Measurements from ENCODE around the gene ATP13A2. TPM values are rescaled to one million over a fixed set of nuclear protein-coding genes. Genes with fewer than 3 reads are reported as not detected.
A peak's percentile ranks its signal among the peaks of the same experiment; 100 is the strongest.

Gene ATP13A2
- total and polyA plus RNA-seq, 2 donors from 2014 or later = 23.8 to 38.6 TPM

DNA sequence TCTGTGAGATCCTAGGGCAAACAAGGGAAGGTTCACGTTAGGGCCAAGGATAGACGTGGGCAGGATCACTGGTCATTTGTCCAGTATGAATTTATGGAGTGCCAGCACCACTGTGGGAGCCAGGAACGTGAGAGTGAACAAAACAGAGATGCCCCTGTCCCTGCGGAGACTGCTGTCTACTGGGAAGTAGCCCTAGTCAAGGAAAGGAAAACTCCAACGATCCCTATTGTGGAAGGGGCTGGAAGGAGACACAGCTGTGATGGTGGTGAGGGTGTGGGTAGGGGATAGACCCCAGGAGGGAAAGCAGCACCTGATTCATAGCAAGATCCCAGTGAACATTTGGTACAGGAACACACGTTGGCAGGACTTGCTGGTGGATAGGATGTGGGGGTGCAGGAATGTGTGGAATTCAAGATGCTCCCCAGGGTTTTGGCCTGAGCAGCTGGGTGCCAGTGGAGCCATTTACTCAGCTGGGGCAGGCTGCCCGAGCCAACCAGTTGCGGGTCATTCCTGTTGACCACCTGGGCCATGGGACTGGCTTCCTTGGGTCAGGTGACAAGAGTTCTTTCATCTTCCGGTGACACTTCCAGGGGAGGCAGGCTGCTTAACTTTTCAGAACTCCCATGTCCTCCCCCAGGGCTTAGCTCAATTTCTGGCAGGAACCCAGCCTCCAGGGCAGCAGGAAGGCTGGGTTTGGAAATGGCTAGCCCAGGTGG, 1.2 kb upstream of the ATP13A2 start:
- H3K27ac ChIP-seq (ENCODE audit: low read depth in 2 of 2, low read length in 2 of 2) = no peak overlapping the region
- TF ChIP-seq, protein P1, sequence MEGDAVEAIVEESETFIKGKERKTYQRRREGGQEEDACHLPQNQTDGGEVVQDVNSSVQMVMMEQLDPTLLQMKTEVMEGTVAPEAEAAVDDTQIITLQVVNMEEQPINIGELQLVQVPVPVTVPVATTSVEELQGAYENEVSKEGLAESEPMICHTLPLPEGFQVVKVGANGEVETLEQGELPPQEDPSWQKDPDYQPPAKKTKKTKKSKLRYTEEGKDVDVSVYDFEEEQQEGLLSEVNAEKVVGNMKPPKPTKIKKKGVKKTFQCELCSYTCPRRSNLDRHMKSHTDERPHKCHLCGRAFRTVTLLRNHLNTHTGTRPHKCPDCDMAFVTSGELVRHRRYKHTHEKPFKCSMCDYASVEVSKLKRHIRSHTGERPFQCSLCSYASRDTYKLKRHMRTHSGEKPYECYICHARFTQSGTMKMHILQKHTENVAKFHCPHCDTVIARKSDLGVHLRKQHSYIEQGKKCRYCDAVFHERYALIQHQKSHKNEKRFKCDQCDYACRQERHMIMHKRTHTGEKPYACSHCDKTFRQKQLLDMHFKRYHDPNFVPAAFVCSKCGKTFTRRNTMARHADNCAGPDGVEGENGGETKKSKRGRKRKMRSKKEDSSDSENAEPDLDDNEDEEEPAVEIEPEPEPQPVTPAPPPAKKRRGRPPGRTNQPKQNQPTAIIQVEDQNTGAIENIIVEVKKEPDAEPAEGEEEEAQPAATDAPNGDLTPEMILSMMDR (IDR thresholded peaks at IDR 0.05; ENCODE audit: borderline replicate concordance, extremely low read depth, insufficient read depth) = no peak
- no peaks in the 10 kb centered on the region for H3K36me3 ChIP-seq (ENCODE audit: control insufficient read depth in 2 of 3, insufficient read depth in 3 of 3, low read length in 3 of 3)
- DNase-seq (peak in 2 of 5 donors; percentile 13 to 35), FAIRE-seq (no peak)
- H3K4me3 ChIP-seq (ENCODE audit: low read length in 3 of 3) = no peak overlapping the region
- no peaks in the 10 kb centered on the region for H3K9me3 ChIP-seq (ENCODE audit: control insufficient read depth in 2 of 3, insufficient read depth in 1 of 3, low read length in 3 of 3)
- H3K27me3 ChIP-seq (ENCODE audit: control insufficient read depth, insufficient read depth, low read length) = no peaks in the 10 kb centered on the region
- no peak overlapping the region for H3K9ac ChIP-seq (ENCODE audit: low read length in 3 of 3)
- peaks cover 0 to 15% (median 6%) of the 10 kb centered on the region in 3 donors for H3K4me1 ChIP-seq (ENCODE audit: control insufficient read depth in 2 of 3, insufficient read depth in 2 of 3, low read depth in 1 of 3, low read length in 3 of 3)
- intact Hi-C loops (cut with DNase I) = no loop called here

DNA sequence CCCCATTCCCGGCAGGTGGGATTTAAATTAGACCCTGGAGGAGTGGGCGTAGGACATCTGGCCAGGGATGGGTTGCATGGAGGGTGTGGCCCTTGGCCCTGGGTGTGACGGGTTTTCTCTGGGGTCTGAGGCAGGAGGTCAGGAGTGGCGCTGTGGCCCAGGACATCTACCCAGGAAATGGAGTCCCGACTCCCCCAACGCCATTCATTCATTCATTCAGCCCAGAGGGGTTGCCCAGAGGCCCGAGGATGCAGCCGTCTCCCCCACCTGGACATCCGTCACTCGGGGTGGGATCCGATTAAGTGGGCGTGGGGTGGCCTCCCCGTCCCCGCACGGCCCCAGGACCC, 663 bp downstream of the ATP13A2 start:
- Histone ChIP-seq H3K27ac (ENCODE audit: low read depth in 2 of 2, low read length in 2 of 2) (peak overlapping the region in 1 of 2 donors; percentile 28), H3K4me1 (ENCODE audit: control insufficient read depth in 2 of 3, insufficient read depth in 2 of 3, low read depth in 1 of 3, low read length in 3 of 3) (peaks cover 0 to 15% (median 2%) of the 10 kb centered on the region in 3 donors), H3K4me3 (ENCODE audit: low read length in 3 of 3) (peak overlapping the region; percentile 17 to 68 (median 67)), H3K27me3 (ENCODE audit: control insufficient read depth, insufficient read depth, low read length) (no peaks in the 10 kb centered on the region), H3K9ac (ENCODE audit: low read length in 3 of 3) (peak overlapping the region in 2 of 3 donors; percentile 48 to 67), H3K36me3 (ENCODE audit: control insufficient read depth in 2 of 3, insufficient read depth in 3 of 3, low read length in 3 of 3) (no peaks in the 10 kb centered on the region), H3K9me3 (ENCODE audit: control insufficient read depth in 2 of 3, insufficient read depth in 1 of 3, low read length in 3 of 3) (no peaks in the 10 kb centered on the region)
- intact Hi-C loops (cut with DNase I) = no loop called here
- no peak for FAIRE-seq
- DNase-seq = no peak
- TF ChIP-seq, protein P1 (IDR thresholded peaks at IDR 0.05; ENCODE audit: borderline replicate concordance, extremely low read depth, insufficient read depth) = no peak

DNA sequence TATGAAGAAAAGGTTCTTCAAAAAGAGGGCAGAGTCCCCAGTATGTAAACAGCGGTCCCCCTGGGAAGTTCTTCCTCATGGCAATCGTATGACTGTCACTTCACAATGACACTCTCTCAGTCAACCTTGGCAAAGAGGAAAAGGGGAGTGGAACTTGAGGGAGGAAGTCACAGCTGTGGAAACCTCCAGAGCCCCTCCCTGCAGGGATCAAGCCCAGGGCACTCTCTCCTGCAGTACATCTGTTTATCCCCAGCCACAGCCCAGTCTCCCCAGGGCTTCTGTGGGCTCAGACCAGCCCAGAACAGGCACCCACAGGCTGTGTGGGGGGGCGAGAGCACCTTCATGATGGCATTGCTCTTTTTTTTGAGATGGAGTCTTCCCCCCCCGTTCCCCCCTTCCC, 2.0 kb downstream of the ATP13A2 start:
- H3K4me3 ChIP-seq (ENCODE audit: low read length in 3 of 3) = no peak overlapping the region
- H3K9me3 ChIP-seq (ENCODE audit: control insufficient read depth in 2 of 3, insufficient read depth in 1 of 3, low read length in 3 of 3) = no peaks in the 10 kb centered on the region
- H3K36me3 ChIP-seq (ENCODE audit: control insufficient read depth in 2 of 3, insufficient read depth in 3 of 3, low read length in 3 of 3) = peaks cover 0 to under 1% (median 0%) of the 10 kb centered on the region in 3 donors
- H3K4me1 ChIP-seq (ENCODE audit: control insufficient read depth in 2 of 3, insufficient read depth in 2 of 3, low read depth in 1 of 3, low read length in 3 of 3) = peaks cover 0 to 15% (median 0%) of the 10 kb centered on the region in 3 donors
- intact Hi-C loops (cut with DNase I) = no loop called here
- no peaks in the 10 kb centered on the region for H3K27me3 ChIP-seq (ENCODE audit: control insufficient read depth, insufficient read depth, low read length)
- H3K9ac ChIP-seq (ENCODE audit: low read length in 3 of 3) = no peak overlapping the region
- DNase-seq (peak in 1 of 5 donors; percentile 53), FAIRE-seq (no peak)
- H3K27ac ChIP-seq (ENCODE audit: low read depth in 2 of 2, low read length in 2 of 2) = no peak overlapping the region
- TF ChIP-seq, protein P1 (IDR thresholded peaks at IDR 0.05; ENCODE audit: borderline replicate concordance, extremely low read depth, insufficient read depth) = no peak
